Activated effector memory CD4-positive, alpha-beta T cell treated with Interleukin-2 at 50 U/mL for 16 hours (primary cell): ENCODE results near the gene TLL1.

Experiments used
- DNase-seq: peaks from one replicate; pipeline ENCODE4 v3.0.0-alpha.2; 2020

Gene TLL1

DNA sequence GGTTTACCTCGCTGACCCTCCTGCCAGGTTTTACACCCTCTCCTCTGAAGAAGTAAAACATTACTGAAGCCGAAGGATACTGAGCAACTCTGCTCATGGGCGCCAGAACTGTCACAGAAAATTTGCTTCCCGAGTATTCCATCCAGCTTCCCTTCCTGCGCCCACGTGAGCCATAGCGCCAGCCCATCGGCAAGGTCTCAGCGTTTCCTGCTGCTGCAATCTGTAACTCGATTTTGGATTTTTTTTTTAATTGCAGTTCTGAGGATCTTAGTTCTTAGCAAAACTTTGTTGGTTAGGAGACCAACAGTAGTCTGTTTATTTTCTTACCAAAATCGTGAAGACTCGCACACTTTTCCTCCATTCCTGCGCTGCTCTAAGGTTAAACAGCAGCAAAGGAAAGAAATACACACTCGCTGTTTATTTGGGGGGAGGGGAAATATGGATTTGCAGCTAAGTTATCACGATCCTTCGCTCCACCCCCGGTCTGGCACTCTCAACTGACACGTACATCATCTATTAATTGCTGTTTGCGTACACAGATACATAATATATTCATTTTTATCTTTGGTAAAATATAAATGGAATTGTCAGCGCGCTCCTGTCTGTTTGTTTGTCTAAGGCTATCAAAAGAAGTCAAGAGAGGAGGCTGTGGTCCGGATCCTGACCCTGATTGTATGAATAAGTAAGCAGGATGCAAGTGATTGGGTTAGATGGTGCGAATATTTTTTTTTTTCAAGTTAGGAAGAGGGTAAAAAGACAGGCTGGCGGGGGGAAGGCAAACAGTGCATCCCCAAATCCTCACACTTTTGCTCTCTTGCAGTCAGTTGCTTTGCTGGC, at the start of gene TLL1:
TSS of gene TLL1 (plus strand) at position 777 of the 837 bp plus-strand sequence. CDS start 668 bp downstream, outside the sequence.
- no peak for DNase-seq

DNA sequence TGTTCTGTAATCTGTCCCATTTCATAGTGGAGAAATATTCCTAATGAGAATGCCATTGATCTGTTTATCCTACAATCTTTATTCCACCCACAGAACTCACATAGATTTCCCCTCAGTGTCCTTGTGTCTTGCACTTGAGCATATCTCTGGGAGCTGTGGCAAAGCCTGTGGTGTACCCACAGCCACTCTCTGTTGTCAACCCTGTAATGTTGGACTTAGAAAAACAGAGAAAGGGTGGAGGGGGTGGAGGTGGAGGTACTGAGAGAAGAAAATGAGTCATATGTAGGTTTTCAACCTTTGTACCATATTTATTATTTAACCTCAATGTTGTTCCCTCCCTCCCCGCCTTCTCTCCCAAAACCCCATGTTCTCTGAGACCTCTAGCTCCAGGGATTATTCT, 46.9 kb upstream of the TLL1 start:
- no peak for DNase-seq

DNA sequence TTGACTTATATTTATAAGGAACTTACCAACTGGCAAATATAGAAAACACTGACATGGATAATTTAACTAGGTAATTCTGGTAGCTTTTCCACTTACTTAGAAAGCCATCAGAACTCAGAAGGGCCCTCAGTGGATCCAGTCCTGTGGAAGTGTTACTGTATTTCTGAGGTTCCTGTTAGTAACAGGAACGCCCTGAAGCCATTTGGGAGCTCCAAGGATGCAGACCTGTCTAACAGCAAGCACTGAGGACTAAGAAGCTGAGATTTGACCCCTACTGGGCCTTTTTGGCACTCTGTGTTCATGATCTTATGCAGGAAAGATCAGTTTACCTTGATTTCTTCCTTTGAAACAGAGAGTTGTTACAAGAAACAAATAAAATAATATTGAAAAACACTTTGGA, 46.0 kb upstream of the TLL1 start:
- DNase-seq: no peak

DNA sequence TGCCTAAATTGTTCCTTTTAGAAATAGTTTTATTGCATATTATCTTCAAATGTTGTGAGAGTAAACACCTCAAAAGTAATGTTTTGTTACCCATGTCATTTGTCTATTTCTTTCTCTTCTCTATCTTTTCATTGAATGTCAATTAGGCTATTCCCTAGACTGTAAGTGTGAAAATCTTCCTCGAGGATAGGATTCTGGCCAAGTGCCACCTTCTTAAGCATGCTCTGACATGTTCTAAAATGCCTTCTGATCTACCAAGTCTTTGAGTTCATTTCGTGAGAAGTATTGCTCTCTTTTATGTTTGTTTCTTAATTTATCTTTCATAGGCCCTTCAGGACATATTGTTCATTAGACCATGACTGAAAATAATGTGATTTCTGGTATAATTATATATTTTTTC, 44.1 kb upstream of the TLL1 start:
- DNase-seq: no peak

DNA sequence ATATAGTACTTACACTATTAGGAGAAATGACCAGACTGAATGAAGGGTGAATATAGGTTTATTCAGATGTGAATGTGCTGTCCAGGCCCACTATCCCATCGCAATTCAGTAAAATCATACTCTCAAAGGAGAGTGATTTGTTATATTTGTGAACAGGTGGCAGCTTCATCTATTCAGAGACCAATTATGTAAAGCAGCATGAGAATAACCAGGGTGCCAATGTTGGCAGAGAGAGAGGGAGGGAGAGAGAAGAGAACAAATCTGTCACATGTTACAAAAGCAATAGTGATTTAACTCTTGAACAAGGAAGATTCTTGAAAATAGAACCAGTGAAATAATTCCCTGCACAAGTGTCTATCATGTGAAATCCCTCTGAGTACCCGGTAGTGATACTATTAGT, 38.9 kb upstream of the TLL1 start:
- DNase-seq: no peak

DNA sequence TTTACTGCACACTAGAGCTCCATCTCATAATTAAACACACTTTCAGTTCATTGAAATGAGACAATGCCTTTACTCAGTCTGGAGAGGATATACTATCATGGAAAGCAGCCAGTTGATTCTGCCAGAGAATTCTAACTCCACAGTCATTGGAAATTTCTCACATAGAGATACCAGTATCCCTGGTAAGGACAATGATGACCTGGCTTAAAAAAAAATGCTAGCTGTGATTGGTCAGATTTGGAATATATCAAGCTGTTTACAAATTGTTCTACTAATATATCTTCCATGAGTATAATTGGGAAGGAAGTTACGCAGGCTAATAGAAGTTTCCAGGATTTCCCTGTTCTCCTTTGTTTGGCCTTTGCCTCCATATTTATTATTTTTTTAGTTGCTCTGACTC, 34.5 kb upstream of the TLL1 start:
- DNase-seq: no peak

DNA sequence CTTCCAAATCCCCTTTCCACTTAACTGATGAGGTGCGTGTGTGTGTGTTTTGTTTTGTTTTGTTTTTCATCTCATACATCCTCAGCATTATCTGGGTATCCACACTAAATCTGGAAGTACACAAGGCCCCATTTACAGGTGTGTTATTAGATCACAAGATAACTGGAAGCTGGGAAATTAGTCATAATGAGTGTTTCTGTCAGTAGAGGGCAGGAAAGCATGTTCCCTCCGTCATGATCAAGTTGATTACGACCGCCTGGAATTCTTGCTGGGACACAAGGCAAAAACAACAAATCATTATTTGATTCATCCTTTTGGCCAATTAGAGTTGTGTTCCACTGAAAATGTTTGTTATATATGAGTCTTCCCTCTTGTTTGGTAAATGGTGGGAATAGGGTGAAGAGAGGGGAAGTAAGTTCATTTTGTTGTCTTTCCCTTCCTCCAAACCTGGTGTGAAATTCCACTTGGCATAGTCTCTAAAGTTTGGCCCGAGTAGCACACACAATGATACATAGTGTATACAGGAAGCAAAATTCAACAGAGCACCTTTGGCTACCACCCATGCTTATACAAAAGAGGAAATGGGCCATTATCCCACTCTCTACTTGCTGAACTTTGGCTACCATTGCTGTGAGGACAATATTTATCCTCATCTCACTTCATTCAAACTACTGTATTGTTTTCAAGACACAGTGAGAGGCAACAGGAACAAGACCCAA, 33.3 kb upstream of the TLL1 start:
- DNase-seq: no peak

DNA sequence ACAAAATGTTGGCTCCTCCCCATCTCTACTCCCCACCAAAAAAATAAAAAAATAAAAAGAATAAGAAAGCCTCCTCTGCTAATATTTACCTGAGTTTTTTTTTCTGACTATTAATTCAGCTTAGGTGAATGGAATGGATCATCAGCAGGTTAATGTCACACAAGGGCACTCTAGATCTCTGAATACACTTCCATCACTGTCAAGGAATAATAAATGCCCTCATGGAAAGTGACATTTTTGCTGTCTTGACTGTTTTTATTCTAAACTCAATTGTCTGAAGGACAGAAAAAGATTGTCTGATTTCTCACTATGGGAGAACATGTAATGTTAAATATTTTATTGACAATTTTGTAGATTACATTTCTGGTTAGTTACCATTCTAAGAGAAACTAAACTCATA, 30.4 kb upstream of the TLL1 start:
- DNase-seq: no peak

DNA sequence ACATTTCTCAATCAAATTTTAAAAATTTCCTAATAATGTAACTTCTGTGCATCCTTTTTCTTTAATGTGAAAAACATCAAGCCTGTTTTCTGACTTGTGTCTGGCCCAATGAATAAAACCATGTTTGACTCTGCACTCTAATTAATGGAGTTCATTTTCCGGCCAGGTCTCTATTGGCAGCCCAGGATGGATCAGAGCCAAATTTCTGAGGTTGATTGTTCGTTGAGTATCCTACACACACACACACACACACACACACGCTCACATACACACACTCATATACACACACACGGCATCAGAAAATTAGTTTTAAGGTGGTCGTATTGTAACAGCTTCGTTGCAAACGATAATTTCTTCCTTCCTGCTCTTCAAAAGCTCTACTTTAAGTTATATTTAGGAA, 28.9 kb upstream of the TLL1 start:
- no peak for DNase-seq

DNA sequence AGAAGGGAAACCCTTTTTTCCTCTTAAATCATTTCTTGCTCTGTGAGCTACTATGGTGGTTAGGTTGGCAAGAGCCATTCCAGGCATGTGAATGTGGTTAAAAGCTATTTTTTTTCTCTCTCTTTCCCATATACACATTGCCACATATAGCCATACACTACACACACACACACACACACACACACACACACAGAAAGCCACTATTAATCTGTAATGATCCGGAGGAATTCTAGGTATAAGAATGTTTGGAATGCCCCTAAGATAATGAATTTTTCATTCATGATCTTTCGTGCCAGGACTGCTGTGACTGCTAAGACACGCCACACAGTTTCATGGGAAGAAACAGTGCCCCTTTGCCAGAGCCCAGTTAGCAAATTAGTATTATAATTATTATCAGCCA, 21.8 kb upstream of the TLL1 start:
- no peak for DNase-seq

DNA sequence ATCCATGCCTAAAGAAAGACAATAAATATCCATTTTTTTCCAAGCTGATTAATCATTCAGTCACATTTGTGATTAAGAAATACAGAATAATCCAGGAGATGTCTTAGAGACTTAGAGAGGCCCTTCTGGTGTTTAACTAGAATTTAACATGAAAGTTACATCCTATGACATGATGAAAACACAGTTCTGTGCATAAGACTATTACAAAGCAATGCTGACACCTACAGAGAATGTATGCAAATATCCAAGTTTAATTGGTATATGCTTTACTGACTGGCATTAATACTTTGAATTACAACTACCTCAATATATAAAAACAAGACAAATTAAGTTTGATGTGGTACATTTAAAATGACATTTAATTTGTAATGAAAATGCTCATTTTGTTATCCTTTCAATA, 17.8 kb upstream of the TLL1 start:
- no peak for DNase-seq

DNA sequence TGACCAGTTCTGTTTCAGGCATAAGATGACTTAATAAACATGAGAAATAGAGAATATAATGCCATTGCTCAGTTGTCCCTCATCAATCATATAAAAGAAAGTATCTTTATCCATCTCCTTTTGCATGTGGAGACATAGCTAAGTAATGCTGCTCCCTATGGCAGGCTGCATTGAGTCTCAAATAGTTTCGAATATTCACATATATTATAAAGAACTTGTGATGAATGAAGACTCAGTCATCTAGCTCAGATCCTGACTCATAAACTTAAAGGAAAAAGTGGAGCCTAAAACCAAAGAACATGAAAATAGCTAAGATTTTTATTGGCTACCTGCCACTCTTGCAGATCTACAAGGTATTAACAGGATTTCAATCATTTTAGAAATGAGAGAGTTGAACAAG, 11.7 kb upstream of the TLL1 start:
- DNase-seq: no peak

DNA sequence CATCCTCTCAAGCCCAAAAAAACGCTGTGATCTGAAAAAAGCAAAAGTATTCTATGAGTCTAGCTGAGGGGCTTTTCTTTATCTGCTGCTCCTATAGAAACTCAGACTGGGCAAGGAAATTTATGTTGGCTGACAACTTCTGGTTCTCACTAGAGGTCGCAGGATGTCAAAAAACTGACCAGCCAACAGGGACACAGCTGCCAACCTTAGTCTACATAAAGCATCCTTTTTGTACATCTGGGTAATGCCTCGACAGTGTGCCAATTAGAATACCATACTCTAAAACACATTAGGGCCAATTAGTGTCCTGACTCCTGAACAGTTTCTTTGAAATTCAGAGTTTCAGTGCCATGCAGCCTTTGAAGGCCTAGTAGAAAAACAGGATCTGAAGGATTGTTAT, 8.8 kb upstream of the TLL1 start:
- no peak for DNase-seq

DNA sequence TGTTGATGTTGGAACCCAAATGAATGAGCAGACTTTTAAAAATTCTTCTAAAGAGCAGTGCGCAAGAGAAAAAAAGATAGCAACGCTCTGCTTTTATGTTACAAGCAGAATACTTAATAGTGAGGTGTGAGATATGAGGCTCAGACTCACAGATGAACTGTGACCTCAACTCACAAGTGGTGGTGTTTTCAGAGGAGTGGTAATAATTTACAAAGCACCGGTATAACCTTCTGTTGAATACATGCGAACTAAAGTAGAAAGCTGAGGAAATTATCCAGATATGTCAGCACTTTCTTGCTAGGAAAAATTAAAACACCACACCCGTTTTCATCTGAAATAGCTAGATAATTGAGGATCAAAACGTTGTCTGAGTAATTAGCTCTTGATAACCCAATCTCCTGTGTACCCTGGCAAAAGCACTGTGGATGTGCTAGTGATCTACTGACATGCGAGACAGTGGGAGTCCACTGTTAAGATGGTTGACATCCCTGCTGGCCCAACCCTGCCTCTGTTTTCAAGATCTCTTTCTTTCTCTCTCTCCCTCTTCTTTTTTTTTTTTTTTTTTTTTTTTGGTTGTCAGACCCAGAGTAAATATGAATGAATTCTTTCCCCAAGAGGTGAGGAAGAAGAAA, 6.9 kb upstream of the TLL1 start:
- DNase-seq: no peak

DNA sequence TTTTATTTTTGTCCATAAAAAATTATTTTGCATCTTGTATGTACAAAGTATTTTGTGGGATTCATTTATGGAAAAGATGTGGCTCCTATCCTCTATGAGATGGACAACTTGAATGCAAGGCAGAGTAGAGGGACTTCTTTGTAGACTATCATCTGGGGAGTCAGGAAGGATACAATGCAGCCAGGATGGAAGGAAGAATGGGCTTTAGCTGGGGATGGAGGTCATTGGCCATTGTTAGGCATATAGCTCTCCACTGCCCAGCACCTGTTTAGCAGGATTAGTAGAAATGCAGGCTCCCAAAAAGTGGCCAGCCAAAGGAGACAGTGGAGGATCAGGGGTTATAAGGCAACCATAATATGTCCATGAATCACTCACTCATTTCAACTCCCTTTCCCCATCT, 5.1 kb upstream of the TLL1 start:
- no peak for DNase-seq

DNA sequence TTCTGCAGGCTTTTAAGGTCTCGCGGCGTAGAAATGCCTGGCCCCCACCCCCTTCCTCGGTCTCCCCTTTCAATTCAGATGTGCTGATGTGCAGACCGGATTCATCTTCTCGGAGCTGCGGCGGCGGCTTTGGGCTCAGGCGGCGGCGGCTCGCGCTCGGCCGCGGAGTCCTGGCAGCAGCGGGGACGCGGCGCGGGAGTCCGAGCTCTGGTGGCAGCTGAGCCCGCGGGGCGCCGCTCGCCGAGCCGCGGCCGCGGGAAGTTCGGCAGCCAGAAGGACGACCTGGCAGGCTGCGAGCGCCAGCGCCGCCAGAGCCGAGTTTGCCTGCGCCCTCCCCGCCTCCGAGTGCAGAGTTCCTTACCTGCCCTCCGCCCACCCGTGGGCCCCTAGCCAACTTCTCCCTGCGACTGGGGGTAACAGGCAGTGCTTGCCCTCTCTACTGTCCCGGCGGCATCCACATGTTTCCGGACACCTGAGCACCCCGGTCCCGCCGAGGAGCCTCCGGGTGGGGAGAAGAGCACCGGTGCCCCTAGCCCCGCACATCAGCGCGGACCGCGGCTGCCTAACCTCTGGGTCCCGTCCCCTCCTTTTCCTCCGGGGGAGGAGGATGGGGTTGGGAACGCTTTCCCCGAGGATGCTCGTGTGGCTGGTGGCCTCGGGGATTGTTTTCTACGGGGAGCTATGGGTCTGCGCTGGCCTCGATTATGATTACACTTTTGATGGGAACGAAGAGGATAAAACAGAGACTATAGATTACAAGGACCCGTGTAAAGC, 448 bp downstream of the TLL1 start:
- no peak for DNase-seq

DNA sequence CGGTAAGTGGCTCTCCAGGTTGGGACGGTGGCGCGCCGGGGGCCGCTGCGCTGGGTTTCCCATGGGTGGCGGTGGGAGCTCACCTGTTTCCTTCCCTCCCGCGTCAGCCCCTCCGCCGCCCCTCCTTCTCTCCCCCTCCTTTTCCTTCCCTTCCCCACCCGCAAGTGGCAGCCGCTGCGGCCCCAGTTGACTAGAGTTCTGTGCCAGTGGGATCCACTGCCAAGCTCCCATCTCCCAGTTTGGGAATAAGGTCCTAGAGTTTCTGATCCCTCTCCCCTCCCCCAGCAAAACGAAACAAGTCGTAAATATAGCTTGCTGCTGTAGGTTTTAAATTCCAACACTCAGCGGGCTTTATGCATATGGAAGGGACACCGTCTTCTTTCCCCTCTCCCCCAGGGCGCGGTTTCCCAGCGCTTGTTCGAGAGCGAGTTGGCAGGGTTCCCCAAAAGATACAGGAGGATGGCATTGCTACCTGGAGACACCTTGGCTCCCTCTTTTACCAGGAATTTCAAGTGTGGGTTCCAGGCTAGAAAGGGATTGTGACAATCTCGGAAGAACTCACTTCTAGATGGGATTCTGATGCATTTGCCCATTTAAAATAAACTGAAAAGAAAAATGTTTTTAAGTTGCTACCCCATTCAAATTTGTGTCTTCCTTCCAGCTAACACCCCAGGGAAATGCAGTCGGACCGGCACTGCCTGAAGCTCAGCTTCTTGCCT, 1.2 kb downstream of the TLL1 start:
- DNase-seq: no peak

DNA sequence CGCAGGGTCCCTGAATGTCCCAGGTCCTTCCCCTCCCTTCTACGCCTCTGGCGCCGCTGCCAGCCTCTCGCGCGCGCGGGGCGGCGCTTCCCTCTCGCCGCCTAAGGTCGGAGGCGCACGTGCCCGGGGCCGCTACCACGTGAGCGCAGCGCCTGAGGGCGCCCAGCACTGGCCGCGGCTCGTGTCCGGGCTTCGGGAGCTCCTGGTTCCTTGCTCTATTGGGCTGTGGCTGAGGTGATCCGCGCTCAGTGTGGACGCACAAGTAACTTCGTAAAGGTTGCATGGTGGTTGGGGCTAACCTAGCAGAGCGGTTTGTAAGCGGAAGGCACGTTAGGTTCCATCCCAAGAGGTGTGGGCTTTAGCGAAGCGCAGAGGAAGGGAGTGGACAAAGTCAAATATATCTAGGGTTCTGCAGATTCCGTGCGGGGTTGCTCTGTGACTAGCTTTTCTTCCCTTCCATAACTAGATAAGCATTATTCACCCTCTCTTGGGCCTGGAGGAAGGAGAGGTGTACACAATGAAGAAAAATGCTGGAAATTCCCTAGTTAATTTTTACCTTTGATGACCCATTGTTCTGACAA, 1.8 kb downstream of the TLL1 start:
- DNase-seq: no peak

DNA sequence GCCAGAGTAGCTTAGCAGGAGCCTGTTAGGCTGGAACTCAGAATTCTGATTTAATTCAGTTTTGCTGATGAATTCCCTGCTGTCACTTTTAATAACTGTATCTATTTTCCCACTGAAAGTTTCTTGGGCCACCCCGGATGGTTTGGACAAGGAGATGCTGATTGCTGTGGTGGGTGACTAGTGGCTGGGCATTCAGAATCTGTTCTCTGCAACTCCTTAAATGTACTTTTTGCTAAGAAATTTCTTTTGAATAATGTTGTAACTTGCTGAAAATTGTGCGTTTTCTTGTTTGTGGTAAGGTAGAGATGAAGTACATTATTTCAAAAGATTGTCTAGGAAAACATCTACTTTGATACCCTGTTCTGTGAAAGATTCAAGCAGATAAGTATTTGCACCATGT, 2.4 kb downstream of the TLL1 start:
- DNase-seq: no peak

DNA sequence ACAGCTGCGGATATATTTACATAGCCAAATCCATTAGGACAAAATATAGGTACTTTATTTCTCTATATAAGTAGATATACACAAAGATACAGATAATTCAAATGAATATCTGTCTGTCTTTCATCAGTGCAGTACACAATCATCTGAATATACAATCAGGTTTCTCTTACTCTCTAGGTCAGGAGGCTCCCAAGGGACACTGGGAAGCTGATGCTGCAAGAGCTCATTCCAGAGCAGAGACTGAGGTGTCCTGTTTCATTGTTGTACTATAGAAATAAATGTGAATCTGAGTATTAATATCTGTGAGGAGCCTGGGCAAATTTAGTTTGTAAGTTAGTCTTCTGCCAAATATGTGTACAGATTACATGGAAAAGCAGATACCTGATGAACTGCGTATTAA, 4.2 kb downstream of the TLL1 start:
- no peak for DNase-seq

DNA sequence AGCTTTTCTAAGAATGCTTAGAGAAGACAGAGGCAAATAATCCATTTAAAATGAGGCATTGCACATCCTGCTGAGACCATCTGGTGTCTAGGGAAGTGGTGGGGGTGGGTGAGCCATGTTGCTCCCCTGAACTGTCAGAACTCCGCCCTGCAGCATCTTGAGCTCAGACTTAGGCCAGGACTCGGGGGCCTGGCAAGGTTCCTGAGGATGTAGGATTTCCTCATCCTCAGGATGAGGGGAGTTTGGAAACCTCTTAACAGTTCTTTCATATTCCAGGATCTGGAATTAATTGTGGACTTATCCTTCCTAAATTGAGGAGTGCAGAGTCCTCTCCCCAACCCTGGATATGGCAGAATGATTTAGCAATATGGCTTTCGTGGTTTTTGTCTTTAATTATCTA, 6.6 kb downstream of the TLL1 start:
- no peak for DNase-seq

DNA sequence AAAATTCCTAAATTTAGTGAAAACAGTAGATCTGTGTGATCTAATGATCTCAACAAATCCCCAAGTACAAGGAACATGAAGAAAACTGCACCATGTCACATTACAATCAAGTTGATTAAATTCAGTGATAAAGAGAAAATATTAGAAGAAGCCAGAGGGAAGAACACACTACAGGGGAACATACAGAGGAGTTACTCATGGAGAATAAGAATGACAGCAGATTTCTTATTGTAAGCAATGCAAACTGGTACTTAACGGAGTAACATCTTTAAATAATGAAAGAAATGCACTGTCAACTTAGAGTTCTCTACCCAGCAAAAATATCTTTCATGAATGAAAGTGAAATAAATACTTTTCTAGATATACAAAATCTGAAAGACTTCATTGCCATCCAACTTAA, 21.1 kb downstream of the TLL1 start:
- no peak for DNase-seq
